LoVo (cell line): Measurements from ENCODE around the gene NUDCD3.
"Not testable (repeated sequence)": the region's sequence is repeated elsewhere in the genome, so short reads cannot be mapped to it uniquely, and the experiment has no call there.

ENCODE experiments used
- DNase-seq: peaks from one replicate; pipeline ENCODE4 v3.0.0-alpha.2; 2016; ENCODE audit warnings: low spot score

NUDCD3 gene

DNA sequence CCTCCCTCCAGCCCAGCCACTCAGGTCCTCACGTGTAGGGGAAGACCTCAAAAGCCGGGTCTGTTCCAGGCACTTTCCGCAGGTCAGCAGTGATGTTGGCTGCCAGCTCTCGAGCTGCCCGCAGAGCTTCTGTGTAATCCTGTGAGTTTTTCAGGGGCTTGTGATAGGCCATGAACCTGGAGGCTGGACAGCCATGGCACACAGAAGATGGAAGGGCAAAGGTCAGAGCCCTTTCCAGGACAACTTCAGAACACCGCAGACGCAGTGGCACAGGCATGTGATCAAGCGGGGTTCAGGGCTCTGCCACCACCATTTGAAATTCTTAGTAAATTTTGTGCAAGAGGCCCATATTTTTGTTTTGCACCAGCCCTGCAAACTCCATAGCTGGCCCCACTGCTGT, 26.7 kb upstream of the NUDCD3 start:
- no peak for DNase-seq

GRCh38 chr7:44515590-44516268, 25.3 kb upstream of the NUDCD3 start:
- no peak for DNase-seq

DNA sequence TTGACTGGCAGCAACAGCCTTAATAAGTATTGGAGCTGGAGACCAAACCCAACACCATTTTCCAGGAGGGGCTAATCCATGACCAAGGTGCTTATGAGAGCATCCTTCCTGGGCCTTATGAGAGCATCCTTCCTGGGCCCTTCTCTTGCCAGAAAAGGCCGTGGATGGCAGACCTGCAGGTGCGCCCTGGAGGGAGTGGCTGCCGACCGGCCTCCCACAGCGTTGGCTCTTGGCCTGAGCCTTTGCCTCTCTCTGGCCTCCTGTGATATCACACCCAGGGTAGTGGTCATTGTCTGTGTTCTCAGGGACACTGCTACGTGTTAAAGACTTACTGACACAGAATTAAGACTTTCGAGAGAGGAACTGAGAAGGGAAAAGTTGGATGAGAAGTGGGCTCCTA, 22.3 kb upstream of the NUDCD3 start:
- no peak for DNase-seq

DNA sequence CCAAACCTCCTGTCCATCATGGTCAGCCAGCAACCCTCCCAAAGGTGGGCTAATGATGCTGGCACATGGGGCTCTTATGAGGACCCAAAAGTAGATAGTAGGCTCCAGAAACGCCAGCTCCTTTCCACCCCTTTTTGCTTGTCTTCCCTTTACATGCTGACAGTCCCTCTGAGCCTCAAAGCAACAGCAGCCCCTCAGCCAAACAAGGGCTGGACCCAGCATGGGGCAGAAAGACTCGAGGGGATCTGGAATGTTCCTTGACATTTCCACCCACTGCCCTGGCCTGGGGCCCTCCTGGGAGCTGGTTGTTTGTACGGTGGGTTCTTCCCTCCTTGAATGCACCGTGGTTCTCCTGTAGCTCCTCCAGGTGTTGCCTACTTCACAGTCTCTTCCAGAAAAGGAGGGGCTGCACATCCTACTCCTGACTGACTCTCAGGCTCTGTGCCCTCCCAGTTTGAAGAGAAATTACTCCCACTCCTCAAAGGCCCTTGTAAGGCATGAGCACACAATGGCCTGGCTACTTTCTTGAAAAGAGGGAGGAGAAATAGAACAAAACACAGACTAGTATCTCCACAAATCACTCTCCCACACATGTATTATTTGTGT, 21.5 kb upstream of the NUDCD3 start:
- no peak for DNase-seq

DNA sequence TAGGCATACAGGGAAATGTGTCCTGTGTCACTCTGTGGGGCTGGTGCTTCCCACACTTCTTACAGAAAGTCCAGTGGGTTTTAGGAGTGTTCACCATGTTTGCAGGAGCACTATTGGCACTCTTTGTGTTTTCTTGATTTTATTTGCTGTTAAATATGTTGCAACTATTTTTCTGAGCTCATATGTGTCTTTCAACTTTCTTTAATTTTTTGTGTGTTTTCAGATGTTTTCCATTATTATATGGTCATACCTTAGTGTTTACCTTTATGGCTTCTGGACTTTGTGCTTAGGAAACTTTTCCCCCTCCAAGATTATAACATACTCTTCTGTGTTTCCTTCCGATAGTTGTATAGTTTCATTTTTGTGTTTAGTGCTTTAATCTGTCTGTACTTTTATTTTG, 20.8 kb upstream of the NUDCD3 start:
- no peak for DNase-seq

DNA sequence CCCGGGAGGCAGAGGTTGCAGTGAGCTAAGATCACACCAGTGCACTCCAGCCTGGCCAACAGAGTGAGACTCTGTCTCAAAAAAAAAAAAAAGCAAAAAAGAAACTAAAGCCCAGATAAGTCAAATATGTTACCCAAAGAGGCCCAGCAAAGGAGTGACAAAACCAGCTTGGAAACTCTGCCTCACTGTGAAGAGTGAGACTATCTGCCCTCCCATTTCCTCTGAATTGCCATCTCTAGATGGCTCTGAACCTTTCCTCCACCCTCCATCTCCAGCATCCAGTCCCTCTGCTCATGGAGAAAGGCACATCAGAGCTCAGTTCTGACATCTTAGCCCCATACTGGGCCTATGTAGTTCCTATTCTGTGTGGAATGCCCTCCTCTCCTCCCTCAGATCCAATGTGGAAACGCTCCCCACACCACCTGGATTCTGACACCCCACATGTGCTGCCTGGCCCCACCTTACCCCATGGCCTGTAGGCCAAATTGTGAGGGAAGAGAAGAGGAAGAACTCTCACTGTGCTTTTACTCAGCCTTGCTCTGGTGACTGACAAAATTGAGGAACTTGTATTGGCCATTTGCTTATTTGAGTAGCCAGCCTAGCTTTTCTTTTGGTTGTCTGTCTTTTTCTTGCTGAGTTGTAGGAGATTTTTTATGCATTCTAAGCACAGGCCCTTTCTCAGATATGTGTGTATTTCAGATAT, 18.0 kb upstream of the NUDCD3 start:
- no peak for DNase-seq

- DNase-seq: not testable (repeated sequence)
These were observed 16.3 kb upstream of the NUDCD3 start for GRCh38 chr7:44506592-44507288.

GRCh38 chr7:44505595-44505994, 15.1 kb upstream of the NUDCD3 start:
- no peak for DNase-seq

DNA sequence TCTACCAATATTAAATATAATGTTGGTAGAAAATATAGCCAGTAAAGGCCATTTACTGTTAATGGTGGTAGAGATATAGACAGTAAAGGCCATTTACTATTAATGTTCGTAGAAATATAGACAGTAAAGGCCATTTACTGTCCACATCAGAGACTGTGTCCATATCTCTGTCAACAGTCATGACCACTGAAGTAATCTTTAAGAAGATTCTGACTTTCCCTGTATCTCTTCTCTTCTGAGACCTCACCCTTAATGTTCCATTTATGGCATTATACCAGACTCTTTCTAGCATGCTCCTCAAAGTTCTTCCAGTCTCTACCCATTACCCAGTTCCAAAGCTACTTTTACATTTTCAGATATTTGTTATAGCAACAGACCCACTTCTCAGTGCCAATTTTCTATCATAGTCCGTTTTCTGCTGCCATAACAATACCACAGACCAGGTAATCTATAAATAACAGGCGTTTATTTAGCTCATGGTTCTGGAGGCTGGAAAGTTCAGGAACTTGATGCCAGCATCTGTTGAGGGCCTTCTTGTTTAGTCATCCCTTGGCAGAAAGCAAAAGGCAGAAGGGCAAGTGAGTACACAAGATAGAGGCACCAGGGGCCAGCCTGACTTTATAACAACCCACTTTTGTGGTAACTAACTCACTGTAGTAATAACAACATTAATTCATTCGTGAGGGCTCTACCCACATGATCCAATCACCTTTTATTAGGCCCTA, 7.9 kb upstream of the NUDCD3 start:
- no peak for DNase-seq

- DNase-seq: no peak
These were observed 6.9 kb upstream of the NUDCD3 start for GRCh38 chr7:44497155-44498027.

DNA sequence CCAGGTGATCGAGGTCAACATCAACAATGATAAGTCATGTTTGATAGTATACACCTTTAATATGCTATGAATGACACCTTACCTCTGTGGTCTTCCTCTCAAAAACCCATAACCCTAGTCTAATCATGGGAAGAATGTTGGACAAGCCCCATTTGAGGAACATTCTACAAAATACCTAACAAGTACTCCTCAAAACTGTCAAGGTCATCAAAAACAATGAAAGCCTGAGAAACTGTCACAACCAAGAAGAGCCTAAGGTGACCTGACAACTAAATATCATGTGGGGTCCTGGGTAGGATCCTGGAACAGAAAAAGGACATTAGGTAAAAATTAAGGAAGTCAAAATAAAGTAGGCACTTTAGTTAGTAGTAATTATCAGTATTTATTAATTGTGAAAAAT, 5.9 kb upstream of the NUDCD3 start:
- DNase-seq: no peak

DNA sequence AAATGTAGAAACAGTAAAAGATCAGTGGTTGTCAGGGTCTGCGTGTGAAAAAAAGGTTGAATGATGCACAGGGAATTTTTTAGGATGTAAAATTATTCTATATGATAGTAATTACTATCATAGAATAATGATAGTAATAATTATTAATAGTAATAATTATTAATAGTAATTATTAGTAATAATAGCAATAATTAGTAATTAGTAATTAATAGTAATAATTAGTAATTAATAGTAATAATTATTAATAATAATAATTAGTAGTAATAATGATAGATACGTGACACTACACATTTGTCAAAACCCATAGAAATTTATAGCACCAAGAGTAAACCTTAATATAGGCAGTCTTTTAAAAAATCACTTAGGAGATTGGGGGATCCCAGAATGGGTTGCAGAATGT, 4.5 kb upstream of the NUDCD3 start:
- no peak for DNase-seq

GRCh38 chr7:44491229-44491628, 771 bp upstream of the NUDCD3 start:
- DNase-seq: no peak

DNA sequence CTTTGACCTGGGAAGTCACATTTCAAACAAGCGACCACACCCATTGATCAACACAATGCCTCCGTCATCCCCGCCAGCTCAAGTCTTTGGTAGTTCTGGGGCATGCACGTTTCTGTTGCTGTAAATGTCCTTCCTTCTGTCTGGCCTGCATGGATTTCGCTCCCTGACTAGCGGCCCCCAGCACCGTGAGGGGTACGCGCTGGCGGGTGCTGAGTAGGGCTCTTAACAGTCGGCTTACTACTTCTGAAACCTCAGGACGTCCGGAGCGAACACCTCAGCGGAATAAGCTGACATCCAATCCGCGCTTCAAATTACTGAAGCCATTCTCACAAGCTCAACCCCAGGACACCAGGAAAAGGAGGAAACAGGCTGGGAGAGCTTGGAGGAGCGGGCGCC, 505 bp downstream of the NUDCD3 start:
- DNase-seq: peak; percentile 57

DNA sequence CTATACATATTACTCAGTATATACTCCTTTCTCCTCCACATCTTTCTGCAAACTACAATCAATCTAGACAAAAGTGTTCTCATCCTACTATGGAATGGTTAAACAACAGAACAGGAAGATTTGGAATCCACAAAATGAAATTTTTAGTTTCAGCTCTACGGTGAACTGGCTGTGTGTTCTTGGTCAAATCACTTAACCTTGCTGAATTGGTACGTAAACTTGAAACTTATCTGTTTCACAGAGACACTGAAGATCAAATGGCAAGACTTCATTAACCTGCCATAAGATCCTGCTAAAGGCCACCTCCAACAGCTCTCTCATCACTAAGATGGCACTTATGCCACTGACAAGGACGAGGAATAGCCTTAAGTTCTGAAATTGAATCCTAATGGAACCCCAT, 1.5 kb downstream of the NUDCD3 start:
- DNase-seq: no peak

- DNase-seq: no peak
These were observed 3.8 kb downstream of the NUDCD3 start for GRCh38 chr7:44486693-44487092.

- DNase-seq: no peak
These were observed 4.5 kb downstream of the NUDCD3 start for GRCh38 chr7:44486001-44486400.

- DNase-seq: no peak
These were observed 5.8 kb downstream of the NUDCD3 start for GRCh38 chr7:44484482-44485313.

- no peak for DNase-seq
These were observed 7.7 kb downstream of the NUDCD3 start for GRCh38 chr7:44482502-44483485.
